Gastroesophageal sphincter (tissue), 3 donors: ENCODE data around the gene FCF1.

ENCODE experiments used
- CTCF ChIP-seq, 4 experiments: fragments of 200-600 bp in 2 of 4; fragments of 450-650 bp in 2 of 4; sonication (generic) in 1 of 4; IDR thresholded peaks; one replicate each; pipeline ENCODE4 v1.5.1; 2017 to 2019; ENCODE audit warnings: antibody characterized with exemption in 4 of 4, mild to moderate bottlenecking in 2 of 4, moderate library complexity in 2 of 4
- POLR2AphosphoS5 ChIP-seq: sonication (generic); formaldehyde crosslinking; IDR thresholded peaks from one replicate; pipeline ENCODE4 v1.6.1; 2017; ENCODE audit warnings: antibody characterized with exemption

GRCh38 chr14:74756326-74756725 lies 43.4 kb downstream of the FCF1 start:
- TF ChIP-seq CTCF (IDR thresholded peaks at IDR 0.05) (no peak), POLR2AphosphoS5 (no peak)
